H1 (cell line): ENCODE data around the gene DNM1L. TPM values are rescaled to one million over a fixed set of nuclear protein-coding genes. Genes with fewer than 3 reads are reported as not detected.
A peak's percentile ranks its signal among the peaks of the same experiment; 100 is the strongest.

Experiments used
- CTCF ChIA-PET: fragments of 300-600 bp; sonication (Branson Sonifier 250); formaldehyde crosslinking; loops from one replicate; lab custom pipeline; 2021; ENCODE audit not compliant: partially characterized antibody; lab: Charles Lee
- POLR2A ChIA-PET: fragments of 300-600 bp; sonication (Branson Sonifier 250); formaldehyde crosslinking; loops from one replicate; lab custom pipeline; 2021; ENCODE audit warnings: inconsistent platforms; ENCODE audit not compliant: partially characterized antibody; lab: Charles Lee
- DNase-seq, 2 experiments: peaks; one replicate each; pipeline versions ENCODE4 v3.0.0 to v3.0.0-alpha.2; 2010 to 2022; ENCODE audit warnings: low spot score in 2 of 2, low read depth in 1 of 2, mixed read lengths in 1 of 2
- FAIRE-seq: peaks from 2 replicates; lab custom pipeline; 2011; peaks lifted over from hg19 to GRCh38; lab: Jason Lieb, UNC
- H2AFZ ChIP-seq: 2 replicates; pipeline ENCODE4 v1.8.1; 2012; ENCODE audit warnings: low read length, inconsistent platforms
- H2AK5ac ChIP-seq: 2 replicates; pipeline ENCODE4 v1.6.1; 2013; ENCODE audit warnings: low read depth, low read length
- H2BK120ac ChIP-seq: replicated peaks from 2 replicates; pipeline ENCODE3; 2013; ENCODE audit warnings: low read depth, low read length, inconsistent platforms
- H2BK12ac ChIP-seq: 2 replicates; pipeline ENCODE4 v1.6.1; 2013; ENCODE audit warnings: low read depth, low read length
- H2BK15ac ChIP-seq: 2 replicates; pipeline ENCODE4 v1.6.1; 2013; ENCODE audit warnings: low read length
- H2BK20ac ChIP-seq: 2 replicates; pipeline ENCODE4 v1.6.1; 2013; ENCODE audit warnings: low read length
- H2BK5ac ChIP-seq: 2 replicates; pipeline ENCODE4 v1.6.1; 2013; ENCODE audit warnings: low read depth, low read length
- H3K14ac ChIP-seq: 2 replicates; pipeline ENCODE4 v1.6.1; 2013; ENCODE audit warnings: inconsistent platforms; ENCODE audit not compliant: insufficient read length
- H3K18ac ChIP-seq: 2 replicates; pipeline ENCODE4 v1.6.1; 2013; ENCODE audit warnings: low read length; ENCODE audit errors: extremely low read depth
- H3K23ac ChIP-seq: 2 replicates; pipeline ENCODE4 v1.6.1; 2013; ENCODE audit warnings: inconsistent platforms; ENCODE audit not compliant: insufficient read length
- H3K23me2 ChIP-seq: 2 replicates; pipeline ENCODE4 v1.6.1; 2013; ENCODE audit warnings: low read depth, low read length
- H3K27ac ChIP-seq: 2 replicates; pipeline ENCODE4 v1.6.1; 2011; ENCODE audit warnings: low read depth, low read length, inconsistent platforms
- H3K27me3 ChIP-seq, 4 experiments: replicated peaks in 1 of 4; 1 replicate in 1 of 4; 2 replicates in 3 of 4; pipeline versions ENCODE4 v1.6.1 to v1.8.1; 2011 to 2013; ENCODE audit warnings: low read length in 3 of 4, mild to moderate bottlenecking in 3 of 4, inconsistent platforms in 2 of 4, mixed read lengths in 2 of 4, moderate library complexity in 1 of 4; ENCODE audit not compliant: control insufficient read depth in 3 of 4, insufficient read depth in 3 of 4; ENCODE audit errors: extremely low read depth in 1 of 4
- H3K36me3 ChIP-seq, 4 experiments: 2 replicates each; pipeline versions ENCODE4 v1.6.1 to v1.8.1; 2011 to 2013; ENCODE audit warnings: mild to moderate bottlenecking in 4 of 4, low read length in 3 of 4, moderate library complexity in 2 of 4, control low read depth in 1 of 4, inconsistent platforms in 1 of 4; ENCODE audit not compliant: insufficient read depth in 4 of 4, control insufficient read depth in 2 of 4
- H3K4ac ChIP-seq: replicated peaks from 2 replicates; pipeline ENCODE3; 2013; ENCODE audit warnings: low read length, low read depth, mixed read lengths, inconsistent platforms; ENCODE audit not compliant: insufficient read length
- H3K4me1 ChIP-seq, 4 experiments: replicated peaks in 1 of 4; 1 replicate in 1 of 4; 2 replicates in 3 of 4; pipeline versions ENCODE4 v1.6.1 to v1.8.1; 2011 to 2013; ENCODE audit warnings: low read length in 3 of 4, inconsistent platforms in 2 of 4, mixed read lengths in 1 of 4; ENCODE audit not compliant: insufficient read depth in 4 of 4, control insufficient read depth in 3 of 4
- H3K4me2 ChIP-seq, 2 experiments: 2 replicates each; pipeline versions ENCODE4 v1.6.1 to v1.8.1; 2011 to 2013; ENCODE audit warnings: low read depth in 2 of 2, low read length in 2 of 2, control low read depth in 1 of 2, inconsistent platforms in 1 of 2, mild to moderate bottlenecking in 1 of 2; ENCODE audit not compliant: insufficient read depth in 1 of 2
- H3K4me3 ChIP-seq, 4 experiments: fragments of 200-600, 300-600 bp in 1 of 4; sonication (generic), shearing (Covaris generic), sonication (Bioruptor Twin) in 1 of 4; 2 replicates each; pipeline versions ENCODE4 v1.5.1 to v1.8.1; 2011 to 2016; ENCODE audit warnings: low read length in 4 of 4, low read depth in 3 of 4, control low read depth in 2 of 4, inconsistent platforms in 2 of 4, mild to moderate bottlenecking in 2 of 4, mixed read lengths in 1 of 4, moderate library complexity in 1 of 4; ENCODE audit not compliant: insufficient read depth in 2 of 4; ENCODE audit errors: extremely low read depth in 1 of 4
- H3K56ac ChIP-seq: replicated peaks from 2 replicates; pipeline ENCODE3; 2013; ENCODE audit warnings: low read depth, mild to moderate bottlenecking, mixed read lengths, low read length, inconsistent platforms; ENCODE audit not compliant: insufficient read length
- H3K79me1 ChIP-seq: 2 replicates; pipeline ENCODE4 v1.6.1; 2013; ENCODE audit warnings: low read depth, low read length, control low read depth
- H3K79me2 ChIP-seq, 2 experiments: 2 replicates each; pipeline versions ENCODE4 v1.6.1 to v1.8.1; 2012 to 2013; ENCODE audit warnings: low read length in 2 of 2, mild to moderate bottlenecking in 2 of 2, inconsistent platforms in 1 of 2; ENCODE audit not compliant: insufficient read depth in 2 of 2, control insufficient read depth in 1 of 2
- H3K9ac ChIP-seq, 4 experiments: replicated peaks in 1 of 4; 1 replicate in 1 of 4; 2 replicates in 3 of 4; pipeline versions ENCODE4 v1.6.1 to v1.8.1; 2011 to 2013; ENCODE audit warnings: low read depth in 3 of 4, low read length in 3 of 4, control low read depth in 2 of 4, mild to moderate bottlenecking in 2 of 4, moderate library complexity in 2 of 4, inconsistent platforms in 1 of 4; ENCODE audit errors: extremely low read depth in 1 of 4
- H3K9me3 ChIP-seq, 2 experiments: 2 replicates each; pipeline versions ENCODE4 v1.6.1 to v1.8.1; 2012 to 2013; ENCODE audit warnings: mild to moderate bottlenecking in 2 of 2, moderate library complexity in 2 of 2, control low read depth in 1 of 2, inconsistent platforms in 1 of 2, low read depth in 1 of 2, low read length in 1 of 2, mixed read lengths in 1 of 2; ENCODE audit not compliant: insufficient read depth in 2 of 2
- H4K20me1 ChIP-seq, 2 experiments: replicated peaks in 1 of 2; 2 replicates each; pipeline versions ENCODE3 to v1.8.1; 2011 to 2013; ENCODE audit warnings: inconsistent platforms in 2 of 2, low read length in 2 of 2, mild to moderate bottlenecking in 1 of 2; ENCODE audit not compliant: insufficient read depth in 2 of 2, control insufficient read depth in 1 of 2
- H4K5ac ChIP-seq: 2 replicates; pipeline ENCODE4 v1.6.1; 2013; ENCODE audit warnings: low read length, low read depth, mixed read lengths, inconsistent platforms; ENCODE audit not compliant: insufficient read length
- H4K8ac ChIP-seq: 2 replicates; pipeline ENCODE4 v1.8.0; 2013; ENCODE audit warnings: mild to moderate bottlenecking, moderate library complexity, low read length, inconsistent platforms; ENCODE audit not compliant: insufficient read depth; ENCODE audit errors: extremely low read depth
- H4K91ac ChIP-seq: replicated peaks from 2 replicates; pipeline ENCODE3; 2013; ENCODE audit warnings: low read length, mixed read lengths, inconsistent platforms; ENCODE audit not compliant: insufficient read length
- POU5F1 ChIP-seq: IDR thresholded peaks from 2 replicates; pipeline ENCODE4 v1.6.1; 2011; ENCODE audit warnings: low read depth, mild to moderate bottlenecking, low read length, moderate library complexity
- whole genome bisulfite sequencing, 2 experiments: shearing (Covaris generic) in 1 of 2; methylation state at CpG; one replicate each; pipeline versions ENCODE4 v1.1.6 to v1.1.7; 2013 to 2015; ENCODE audit warnings: low lambda C conversion rate in 2 of 2, mixed read lengths in 2 of 2, inconsistent platforms in 1 of 2, low coverage in 1 of 2, missing lambda C conversion rate in 1 of 2; ENCODE audit not compliant: insufficient replicate concordance in 2 of 2, insufficient coverage in 1 of 2, insufficient read length in 1 of 2; ENCODE audit errors: extremely low coverage in 1 of 2, missing lambda C conversion rate in 1 of 2; 5-methylcytosine and 5-hydroxymethylcytosine counted together
- polyA plus RNA-seq, 7 experiments: library from polyadenylated mRNA; depleted of rRNA in 3 of 7; stranded (reverse) in 5 of 7; unstranded in 2 of 7; fragments of >200 nt in 5 of 7; fragments of 200-250 nt in 2 of 7; gene quantifications; 1 replicate in 5 of 7; 2 replicates in 1 of 7; 4 replicates in 1 of 7; pipeline versions ENCODE4 v1.2.1 to v1.2.3, GENCODE V29; 2011 to 2013; ENCODE audit warnings: missing spikeins in 2 of 7, mixed read lengths in 2 of 7
- total RNA-seq: library from RNA; stranded (reverse); fragmentation: NEBNext Ultra II Directional; extraction: Animal tissue kit (Norgen Biotek cat#: 25700); gene quantifications from 2 replicates; pipeline ENCODE4 v1.2.1, GENCODE V29; 2021

DNM1L gene
- total and polyA plus RNA-seq, 2 of the 8 experiments (the other 6 are each of a cell fraction or from before 2014, with no cell fraction given): 23.7 to 93.9 TPM

DNA sequence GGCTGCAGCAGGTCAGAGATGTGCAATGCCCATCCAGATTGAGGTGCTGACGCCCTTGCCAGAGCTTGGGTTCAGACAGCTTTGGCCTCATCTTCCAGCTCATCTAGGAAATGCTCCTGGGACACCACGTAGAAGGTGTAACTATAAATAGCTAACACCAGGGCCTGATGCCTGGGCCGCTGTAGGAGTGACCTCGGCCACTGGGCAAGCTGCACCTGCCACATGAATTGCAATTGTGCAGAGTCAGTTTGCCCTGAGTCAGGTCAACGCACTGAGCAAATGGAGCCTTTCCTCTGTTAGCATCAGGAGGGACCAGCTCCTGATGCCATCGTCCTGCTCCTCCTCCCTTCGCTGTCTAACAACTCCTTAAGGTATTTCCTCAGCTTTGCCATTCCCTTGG lies 17.4 kb upstream of the DNM1L start:
- Histone ChIP-seq H3K27me3 (0 out of 7 replicates have a peak, but pooled peaks cover 0 to 1% (median 0%) of the 10 kb centered on the region in 4 experiments), H4K5ac (no peak overlapping the region), H3K79me1 (no peaks in the 10 kb centered on the region), H3K4ac (no peak overlapping the region), H3K56ac (no peak overlapping the region), H2BK5ac (no peak overlapping the region; the same call in 1 of the 2 replicates), H3K23ac (no peak overlapping the region), H2AFZ (no peak overlapping the region), H2BK15ac (no peak overlapping the region), H4K8ac (peak overlapping the region; percentile 19; the same call in 1 of the 2 replicates), H2BK12ac (no peak overlapping the region), H3K79me2 (no peaks in the 10 kb centered on the region), H3K4me3 (no peak overlapping the region), H3K18ac (no peak overlapping the region), H2BK120ac (no peak overlapping the region), H3K36me3 (no peaks in the 10 kb centered on the region), H4K91ac (no peak overlapping the region), H2AK5ac (no peak overlapping the region), H4K20me1 (no peaks in the 10 kb centered on the region), H3K4me1 (peaks cover 0 to 1% (median under 1%) of the 10 kb centered on the region in 4 experiments; a peak in 3 of 7 replicates), H3K4me2 (no peak overlapping the region), H3K14ac (no peak overlapping the region), H3K9ac (no peak overlapping the region), H3K27ac (no peak overlapping the region), H3K9me3 (no peaks in the 10 kb centered on the region), H3K23me2 (no peaks in the 10 kb centered on the region; the same call in 1 of the 2 replicates), H2BK20ac (peak overlapping the region; percentile 23; the same call in 1 of the 2 replicates)
- WGBS, 2 experiments: 87% methylated on average over 7 of the region's 7 CpGs; no CpG with 5 or more reads in 1 of the 2 experiments
- ChIA-PET CTCF (interaction anchor here (1.8 to 3.5 kb wide), 2 partner anchors 10 to 14 kb away, joined by 5 to 18 read pairs; no protein-coding TSS in a partner anchor), POLR2A (interaction anchor here (0.7 kb wide), 1 partner anchor 10 kb away, joined by 4 read pairs; no protein-coding TSS in a partner anchor)
- DNase-seq (peak in 1 of 2 experiments; percentile 38), FAIRE-seq (no peak)
- no peak for TF ChIP-seq POU5F1
